BJ (cell line): Measurements from ENCODE around the gene ZBTB7B. TPM values are rescaled to one million over a fixed set of nuclear protein-coding genes. Genes with fewer than 3 reads are reported as not detected.
"Not testable (repeated sequence)": the region's sequence is repeated elsewhere in the genome, so short reads cannot be mapped to it uniquely, and the experiment has no call there.

Experiments used
- CTCF ChIA-PET: fragments of 350-600 bp; formaldehyde crosslinking; extraction: SDS; loops from one replicate; lab custom pipeline; 2021; ENCODE audit warnings: antibody characterized with exemption, inconsistent platforms; lab: Yijun Ruan, JAX
- POLR2A ChIA-PET: fragments of 300-600 bp; sonication (Branson Sonifier 250); formaldehyde crosslinking; extraction: SDS; loops from one replicate; lab custom pipeline; 2021; ENCODE audit warnings: antibody characterized with exemption; lab: Charles Lee
- DNase-seq: peaks from one replicate; pipeline ENCODE4 v3.0.0-alpha.2; 2011; ENCODE audit warnings: low read depth
- H3K27me3 ChIP-seq: 2 replicates; pipeline ENCODE4 v1.6.0; 2011; ENCODE audit warnings: low read length; ENCODE audit not compliant: control insufficient read depth, insufficient read depth
- H3K36me3 ChIP-seq: 2 replicates; pipeline ENCODE4 v1.5.1; 2011; ENCODE audit warnings: low read length; ENCODE audit not compliant: control insufficient read depth, insufficient read depth
- H3K4me3 ChIP-seq: 2 replicates; pipeline ENCODE4 v1.5.1; 2011; ENCODE audit warnings: low read depth, mild to moderate bottlenecking, control low read depth, low read length
- CTCF ChIP-seq: IDR thresholded peaks from 2 replicates; pipeline ENCODE4 v1.5.1; 2011; ENCODE audit warnings: low read depth, mild to moderate bottlenecking, control low read depth, inconsistent platforms, low read length, moderate library complexity; ENCODE audit not compliant: insufficient read depth
- polyA plus RNA-seq: library from polyadenylated mRNA; depleted of rRNA; stranded (reverse); fragments of >200 nt; gene quantifications from 2 replicates; pipeline ENCODE4 v1.2.3, GENCODE V29; 2011

ZBTB7B gene
- polyA plus RNA-seq, 1 experiment = 29.4 TPM

- TF ChIP-seq CTCF = no peak
- Histone ChIP-seq H3K27me3 (no peaks in the 10 kb centered on the region), H3K4me3 (no peak overlapping the region), H3K36me3 (no peaks in the 10 kb centered on the region)
- ChIA-PET CTCF (interaction anchor here (1.4 to 3.0 kb wide), 2 partner anchors 17 to 22 kb away, joined by 3 to 17 read pairs; partner anchors contain the start of gene PYGO2), POLR2A (no interaction called here)
- no peak for DNase-seq
Observed at GRCh38 chr1:154978360-154978759, 24.2 kb upstream of the ZBTB7B start.

GRCh38 chr1:154982341-154982740, 20.3 kb upstream of the ZBTB7B start:
- Histone ChIP-seq H3K4me3 (no peak overlapping the region; the same call in 1 of the 2 replicates), H3K27me3 (no peaks in the 10 kb centered on the region), H3K36me3 (no peaks in the 10 kb centered on the region)
- CTCF ChIA-PET = interaction anchor here (0.7 to 3.6 kb wide), 6 partner anchors 13 to 103 kb away, joined by 3 to 23 read pairs (median 6); partner anchors contain the start of genes LENEP and PBXIP1
- POLR2A ChIA-PET = no interaction called here
- no peak for TF ChIP-seq CTCF
- no peak for DNase-seq

- TF ChIP-seq CTCF = no peak
- Histone ChIP-seq H3K36me3 (peaks cover 4% of the 10 kb centered on the region), H3K4me3 (peak within 1 kb of the TSS; percentile 62), H3K27me3 (no peaks in the 10 kb centered on the region)
- POLR2A ChIA-PET = no interaction called here
- CTCF ChIA-PET = interaction anchor here (1.0 to 3.6 kb wide), 7 partner anchors 9 to 102 kb away, joined by 3 to 23 read pairs (median 4); partner anchors contain the start of genes ADAM15, LENEP and PBXIP1
- peak; percentile 98 for DNase-seq
Observed at GRCh38 chr1:154982897-154983648, 19.5 kb upstream of the ZBTB7B start, which contains the start of gene FLAD1. FLAD1 (plus strand) TSS chr1:154983344; CDS start chr1:154983695, 351 bp downstream.

GRCh38 chr1:154983776-154984466, 18.7 kb upstream of the ZBTB7B start:
- H3K27me3 ChIP-seq = no peaks in the 10 kb centered on the region
- peaks cover 10% of the 10 kb centered on the region for H3K36me3 ChIP-seq
- POLR2A ChIA-PET = no interaction called here
- CTCF ChIA-PET = interaction anchor here (0.9 to 3.6 kb wide), 8 partner anchors 10 to 101 kb away, joined by 3 to 23 read pairs (median 4); partner anchors contain the start of genes ADAM15, LENEP and PBXIP1
- peak overlapping the region; percentile 62 for H3K4me3 ChIP-seq
- no peak for DNase-seq
- no peak for TF ChIP-seq CTCF

GRCh38 chr1:154986736-154987135, 15.9 kb upstream of the ZBTB7B start:
- CTCF ChIA-PET = interaction anchor here (1.2 kb wide), 1 partner anchor 31 kb away, joined by 4 read pairs; no protein-coding TSS in a partner anchor
- H3K4me3 ChIP-seq, H3K27me3 ChIP-seq, DNase-seq: not testable (repeated sequence)
- H3K36me3 ChIP-seq = peaks cover 17% of the 10 kb centered on the region
- POLR2A ChIA-PET = interaction anchor here (0.6 kb wide), 2 partner anchors 17 to 75 kb away, joined by 8 to 10 read pairs; no protein-coding TSS in a partner anchor
